SKM-1 (cell line): ENCODE measurements around the gene ZNF778.
"Not testable (repeated sequence)": the region's sequence is repeated elsewhere in the genome, so short reads cannot be mapped to it uniquely, and the experiment has no call there.

Experiments
- DNase-seq: peaks from one replicate; lab custom pipeline; 2025; ENCODE audit not compliant: unreplicated experiment; lab: John Stamatoyannopoulos, UW

Gene ZNF778

DNA sequence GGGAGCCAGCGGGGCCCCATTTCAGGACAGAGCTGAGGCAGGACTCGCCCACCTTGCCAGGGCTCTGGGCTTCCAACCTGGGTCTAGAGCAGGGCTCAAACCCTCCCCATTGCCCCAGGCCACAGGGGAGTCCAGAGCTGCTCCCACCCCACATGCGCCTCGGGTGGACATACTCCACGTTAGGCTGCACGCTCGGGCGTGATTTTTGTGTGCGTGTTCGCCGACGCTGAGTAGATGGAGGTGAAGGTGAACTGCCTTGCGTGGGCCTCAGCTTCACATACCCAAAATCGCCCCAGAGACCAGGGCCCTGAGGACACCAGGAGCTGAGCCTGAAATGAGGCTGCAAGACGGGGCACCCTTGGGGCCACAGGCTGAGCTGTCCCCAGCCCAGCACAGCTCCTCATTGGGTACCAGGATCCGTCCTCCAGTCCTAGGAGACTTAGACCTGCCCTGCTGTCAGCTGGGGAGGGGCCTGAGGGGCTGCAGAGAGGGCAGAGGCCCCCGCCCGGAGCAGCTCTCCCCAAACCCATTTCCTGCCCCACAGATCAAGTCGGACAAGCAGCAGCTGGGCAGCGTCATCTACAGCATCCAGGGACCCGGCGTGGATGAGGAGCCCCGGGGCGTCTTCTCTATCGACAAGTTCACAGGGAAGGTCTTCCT, 37.7 kb upstream of the ZNF778 start:
- DNase-seq: no peak

DNA sequence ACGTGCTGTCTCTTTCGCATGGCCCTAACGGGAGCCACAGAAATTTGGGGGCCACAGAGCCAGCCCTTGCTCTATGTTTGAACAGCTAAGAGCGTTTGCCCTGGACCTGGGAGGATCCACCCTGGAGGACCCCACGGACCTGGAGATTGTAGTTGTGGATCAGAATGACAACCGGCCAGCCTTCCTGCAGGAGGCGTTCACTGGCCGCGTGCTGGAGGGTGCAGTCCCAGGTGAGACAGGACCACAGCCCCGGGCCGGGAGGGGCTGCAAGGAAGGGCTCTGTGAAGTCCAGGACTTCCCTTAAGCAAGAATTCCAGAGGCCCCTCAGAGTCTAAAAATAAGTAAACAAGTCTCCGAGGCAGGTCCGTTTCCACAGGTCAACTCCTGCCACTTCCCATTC, 34.0 kb upstream of the ZNF778 start:
- DNase-seq: no peak

DNA sequence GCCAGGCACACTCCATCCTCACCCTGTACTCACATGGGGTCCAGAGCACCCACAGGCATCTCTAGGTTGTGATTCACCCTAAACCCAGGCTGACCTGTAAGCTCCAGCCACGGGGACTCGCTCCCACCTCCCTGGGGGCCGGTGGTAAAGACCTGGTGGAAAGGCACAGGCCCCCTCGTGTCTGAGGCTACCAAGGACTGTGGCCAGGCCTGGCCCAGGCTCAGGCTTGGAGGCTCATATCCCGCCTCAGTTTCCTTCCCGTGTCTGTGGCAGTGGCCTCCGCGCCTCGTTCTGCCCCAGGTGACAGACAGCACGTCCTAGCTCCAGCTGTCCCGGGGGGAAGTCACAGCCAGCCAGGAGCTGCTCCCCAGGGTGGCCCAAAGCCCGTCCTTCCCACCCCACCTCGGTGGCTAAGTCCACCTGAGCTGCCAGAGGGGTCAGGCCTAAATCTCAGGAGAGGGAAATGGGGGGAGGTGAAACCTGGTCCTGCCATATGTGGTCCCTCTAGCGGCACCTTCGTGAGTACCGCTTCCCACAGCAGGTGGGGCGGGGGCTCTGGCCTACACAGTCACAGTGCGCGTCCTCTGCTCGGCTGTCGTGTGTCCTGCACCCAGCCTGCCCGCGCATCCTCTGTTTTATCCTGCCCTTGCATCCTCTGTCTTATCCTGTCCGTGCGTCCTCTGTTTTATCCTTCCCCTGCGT, 33.4 kb upstream of the ZNF778 start:
- no peak for DNase-seq

DNA sequence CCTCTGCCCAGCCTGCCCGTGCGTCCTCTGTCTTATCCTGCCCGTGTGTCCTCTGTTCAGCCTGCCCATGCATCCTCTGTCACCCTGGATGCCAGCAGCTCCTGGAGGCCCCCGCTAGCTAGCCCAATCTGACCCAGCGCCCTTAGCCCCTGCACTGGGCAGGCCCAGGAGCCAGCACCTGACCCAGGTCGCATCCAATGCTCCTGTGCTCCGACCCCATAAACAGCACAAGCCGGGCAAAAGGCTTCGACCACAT, 32.9 kb upstream of the ZNF778 start:
- DNase-seq: no peak

DNA sequence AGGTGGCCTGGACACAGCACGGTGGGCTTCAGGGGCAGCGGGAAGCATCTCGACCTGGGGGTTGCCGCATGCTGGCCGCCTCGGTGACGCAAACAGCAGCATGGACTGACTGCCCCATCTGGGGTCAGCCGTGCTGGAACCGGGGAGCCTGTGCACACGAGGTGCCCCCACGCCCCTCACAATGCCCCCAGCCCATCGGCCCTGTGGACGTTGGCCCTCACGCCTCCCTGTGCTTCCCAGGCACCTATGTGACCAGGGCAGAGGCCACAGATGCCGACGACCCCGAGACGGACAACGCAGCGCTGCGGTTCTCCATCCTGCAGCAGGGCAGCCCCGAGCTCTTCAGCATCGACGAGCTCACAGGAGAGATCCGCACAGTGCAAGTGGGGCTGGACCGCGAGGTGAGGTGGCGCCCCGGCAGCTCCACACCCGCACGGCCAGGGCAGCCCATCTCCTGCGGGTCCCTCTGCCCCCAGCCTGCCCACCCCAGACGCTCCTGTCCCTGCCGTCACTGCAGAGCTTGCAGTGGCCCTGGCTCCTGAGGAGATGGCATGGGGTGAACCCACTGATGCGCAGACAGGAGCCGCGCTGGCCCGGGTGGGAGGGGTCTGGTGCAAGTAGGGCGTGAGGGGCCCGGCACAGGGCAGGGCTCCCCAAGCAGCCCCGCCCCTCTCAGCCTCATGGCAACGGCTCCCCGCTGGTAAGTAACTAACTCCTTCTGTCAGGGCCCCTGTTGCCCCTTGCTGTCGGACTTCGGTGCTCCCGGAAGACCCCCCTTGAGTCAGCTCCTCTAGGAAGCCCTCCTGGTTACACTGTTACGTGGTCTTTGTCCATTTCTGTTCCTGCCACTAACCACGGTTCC, 32.3 kb upstream of the ZNF778 start:
- no peak for DNase-seq

DNA sequence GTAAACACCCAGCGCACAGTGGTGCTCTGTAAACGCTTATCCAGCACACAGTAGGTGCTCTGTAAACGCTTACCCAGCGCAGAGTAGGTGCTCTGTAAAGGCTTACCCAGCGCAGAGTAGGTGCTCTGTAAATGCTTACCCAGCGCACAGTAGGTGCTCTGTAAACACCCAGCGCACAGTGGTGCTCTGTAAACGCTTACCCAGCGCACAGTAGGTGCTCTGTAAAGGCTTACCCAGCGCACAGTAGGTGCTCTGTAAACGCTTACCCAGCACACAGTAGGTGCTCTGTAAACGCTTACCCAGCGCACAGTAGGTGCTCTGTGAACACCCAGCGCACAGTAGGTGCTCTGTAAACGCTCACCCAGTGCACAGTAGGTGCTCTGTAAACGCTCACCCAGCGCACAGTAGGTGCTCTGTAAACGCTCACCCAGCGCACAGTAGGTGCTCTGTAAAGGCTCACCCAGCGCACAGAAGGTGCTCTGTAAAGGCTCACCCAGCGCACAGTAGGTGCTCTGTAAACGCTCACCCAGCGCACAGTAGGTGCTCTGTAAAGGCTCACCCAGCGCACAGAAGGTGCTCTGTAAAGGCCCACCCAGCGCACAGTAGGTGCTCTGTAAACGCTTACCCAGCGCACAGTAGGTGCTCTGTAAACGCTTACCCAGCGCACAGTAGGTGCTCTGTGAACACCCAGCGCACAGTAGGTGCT, 31.5 kb upstream of the ZNF778 start:
- not testable (repeated sequence) for DNase-seq

DNA sequence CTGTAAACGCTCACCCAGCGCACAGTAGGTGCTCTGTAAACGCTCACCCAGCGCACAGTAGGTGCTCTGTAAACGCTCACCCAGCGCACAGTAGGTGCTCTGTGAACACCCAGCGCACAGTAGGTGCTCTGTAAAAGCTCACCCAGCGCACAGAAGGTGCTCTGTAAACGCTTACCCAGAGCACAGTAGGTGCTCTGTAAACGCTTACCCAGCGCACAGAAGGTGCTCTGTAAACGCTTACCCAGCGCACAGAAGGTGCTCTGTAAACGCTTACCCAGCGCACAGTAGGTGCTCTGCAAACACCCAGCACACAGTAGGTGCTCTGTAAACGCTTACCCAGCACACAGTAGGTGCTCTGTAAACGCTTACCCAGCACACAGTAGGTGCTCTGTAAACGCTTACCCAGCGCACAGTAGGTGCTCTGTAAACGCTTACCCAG, 30.9 kb upstream of the ZNF778 start:
- not testable (repeated sequence) for DNase-seq

DNA sequence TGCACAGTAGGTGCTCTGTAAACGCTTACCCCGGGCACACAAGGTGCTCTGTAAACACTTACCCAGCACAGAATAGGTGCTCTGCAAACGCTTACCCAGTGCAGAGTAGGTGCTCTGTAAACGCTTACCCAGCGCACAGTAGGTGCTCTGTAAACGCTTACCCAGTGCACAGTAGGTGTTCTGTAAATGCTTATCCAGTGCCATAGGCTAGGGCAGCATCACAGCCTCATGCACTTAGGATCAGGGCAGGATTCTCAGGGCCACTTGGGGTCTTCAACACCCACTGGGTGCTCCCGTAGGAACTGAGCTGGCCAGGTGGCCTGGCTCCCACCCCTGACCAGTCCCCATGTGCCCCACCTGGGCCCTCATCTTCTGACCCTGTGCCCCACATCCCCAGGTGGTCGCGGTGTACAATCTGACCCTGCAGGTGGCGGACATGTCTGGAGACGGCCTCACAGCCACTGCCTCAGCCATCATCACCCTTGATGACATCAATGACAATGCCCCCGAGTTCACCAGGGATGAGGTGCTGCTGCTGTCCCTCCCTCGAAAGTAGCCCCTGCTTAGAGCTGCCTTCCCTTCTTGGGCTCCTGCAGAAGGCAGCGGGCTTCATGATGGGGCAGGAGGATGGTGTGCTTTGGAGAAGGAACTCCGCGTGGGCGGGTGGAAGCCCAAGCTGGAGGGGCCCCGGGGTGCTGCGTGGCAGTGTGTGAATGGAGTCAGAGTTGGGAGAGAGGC, 30.3 kb upstream of the ZNF778 start:
- no peak for DNase-seq

DNA sequence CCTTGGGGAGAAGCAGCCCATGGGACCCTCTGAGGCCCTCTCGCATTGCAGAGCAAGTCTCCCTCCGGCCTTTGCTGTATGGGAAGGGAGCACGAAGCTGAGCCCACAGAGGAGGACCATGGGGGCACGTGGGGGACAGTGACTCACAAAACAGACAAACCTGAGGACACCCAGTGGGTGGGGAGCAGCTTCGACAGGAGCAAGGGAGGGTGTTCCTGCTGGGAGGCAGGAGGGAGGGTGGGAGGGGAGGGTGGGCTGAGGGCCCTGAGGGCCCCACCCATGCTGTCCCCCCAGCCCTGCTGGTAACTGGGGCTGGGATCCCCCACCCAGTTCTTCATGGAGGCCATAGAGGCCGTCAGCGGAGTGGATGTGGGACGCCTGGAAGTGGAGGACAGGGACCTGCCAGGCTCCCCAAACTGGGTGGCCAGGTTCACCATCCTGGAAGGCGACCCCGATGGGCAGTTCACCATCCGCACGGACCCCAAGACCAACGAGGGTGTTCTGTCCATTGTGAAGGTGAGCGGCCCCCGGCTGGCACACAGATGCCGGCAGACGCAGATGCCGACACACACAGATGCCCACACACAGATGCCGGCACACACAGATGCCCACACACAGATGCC, 29.6 kb upstream of the ZNF778 start:
- no peak for DNase-seq

DNA sequence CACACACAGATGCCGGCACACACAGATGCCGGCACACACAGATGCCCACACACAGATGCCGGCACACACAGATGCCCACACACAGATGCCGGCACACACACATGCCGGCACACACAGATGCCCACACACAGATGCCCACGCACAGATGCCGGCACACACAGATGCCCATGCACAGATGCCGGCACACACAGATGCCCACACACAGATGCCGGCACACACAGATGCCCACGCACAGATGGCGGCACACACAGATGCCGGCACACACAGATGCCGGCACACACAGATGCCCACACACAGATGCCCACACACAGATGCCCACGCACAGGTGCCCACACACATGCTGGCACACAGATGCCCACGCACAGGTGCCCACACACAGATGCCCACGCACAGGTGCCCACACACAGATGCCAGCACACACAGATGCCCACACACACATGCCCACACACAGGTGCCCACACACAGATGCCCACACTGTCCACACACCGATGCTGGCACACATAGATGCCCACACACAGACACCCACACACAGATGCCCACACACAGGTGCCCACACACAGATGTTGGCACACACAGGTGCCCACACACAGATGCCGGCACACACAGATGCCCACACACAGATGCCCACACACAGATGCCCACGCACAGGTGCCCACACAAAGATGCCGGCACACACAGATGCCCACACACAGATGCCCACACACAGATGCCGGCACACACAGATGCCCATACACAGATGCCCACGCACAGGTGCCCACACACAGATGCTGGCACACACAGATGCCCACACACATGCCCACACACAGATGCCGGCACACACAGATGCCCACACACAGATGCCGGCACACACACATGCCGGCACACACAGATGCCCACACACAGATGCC, 28.8 kb upstream of the ZNF778 start:
- not testable (repeated sequence) for DNase-seq

DNA sequence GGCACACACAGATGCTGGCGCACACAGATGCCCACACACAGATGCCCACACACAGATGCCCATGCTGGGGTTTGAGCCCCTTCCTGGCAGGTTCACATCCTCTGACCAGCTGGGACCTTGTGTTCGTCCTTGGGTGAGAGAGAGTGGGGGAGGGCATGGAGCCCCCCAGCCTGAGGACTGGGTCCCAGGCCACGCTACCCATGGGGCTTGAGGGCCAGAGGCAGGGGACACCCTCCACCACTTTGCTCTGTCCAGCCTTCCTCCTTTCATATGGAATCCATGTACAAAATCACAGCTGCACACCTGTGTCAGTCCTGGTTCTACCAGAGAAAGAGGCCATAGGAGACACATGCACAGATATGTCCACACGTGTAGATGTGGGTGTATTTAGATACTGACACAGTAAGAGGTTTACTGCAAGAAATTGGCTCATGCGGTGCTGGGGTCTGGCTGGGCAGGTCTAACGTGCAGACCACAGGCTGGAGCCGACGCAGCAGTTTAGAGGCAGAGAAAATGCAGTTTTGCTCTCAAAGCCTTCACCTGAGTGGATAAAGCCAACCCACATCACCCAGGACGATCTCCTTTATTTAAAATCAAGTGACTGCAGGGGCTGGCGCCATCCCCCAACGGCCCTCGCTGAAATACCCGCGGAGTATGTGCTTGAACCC, 28.0 kb upstream of the ZNF778 start:
- no peak for DNase-seq

DNA sequence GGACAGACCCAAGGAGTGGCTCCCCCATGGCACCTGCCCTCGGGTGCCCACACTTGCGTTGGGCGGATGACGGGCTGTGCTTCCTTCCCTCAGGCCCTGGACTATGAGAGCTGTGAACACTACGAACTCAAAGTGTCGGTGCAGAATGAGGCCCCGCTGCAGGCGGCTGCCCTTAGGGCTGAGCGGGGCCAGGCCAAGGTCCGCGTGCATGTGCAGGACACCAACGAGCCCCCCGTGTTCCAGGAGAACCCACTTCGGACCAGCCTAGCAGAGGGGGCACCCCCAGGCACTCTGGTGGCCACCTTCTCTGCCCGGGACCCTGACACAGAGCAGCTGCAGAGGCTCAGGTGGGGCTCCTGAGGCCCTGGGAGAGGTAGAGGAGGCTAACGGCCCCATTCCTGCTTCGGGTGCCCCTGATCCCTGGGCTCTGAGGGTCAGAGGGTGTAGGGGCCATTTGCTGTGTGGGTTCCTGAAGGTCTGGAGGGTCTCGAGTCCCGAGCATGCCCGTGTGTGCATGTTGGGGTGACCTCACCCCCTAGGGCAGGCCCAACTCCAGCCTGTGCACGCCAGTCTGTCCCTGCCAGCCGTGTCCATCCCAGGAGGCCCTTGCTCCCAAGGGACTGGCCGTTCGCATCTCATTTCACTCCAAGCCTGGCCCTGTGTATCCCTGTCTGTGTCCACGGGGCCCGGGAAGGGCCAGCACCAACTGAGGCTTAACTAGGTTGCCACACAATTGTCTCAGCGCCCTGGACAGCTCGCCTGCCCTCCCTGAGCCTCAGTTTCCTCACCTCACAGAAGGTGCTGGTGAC, 27.1 kb upstream of the ZNF778 start:
- DNase-seq: no peak

DNA sequence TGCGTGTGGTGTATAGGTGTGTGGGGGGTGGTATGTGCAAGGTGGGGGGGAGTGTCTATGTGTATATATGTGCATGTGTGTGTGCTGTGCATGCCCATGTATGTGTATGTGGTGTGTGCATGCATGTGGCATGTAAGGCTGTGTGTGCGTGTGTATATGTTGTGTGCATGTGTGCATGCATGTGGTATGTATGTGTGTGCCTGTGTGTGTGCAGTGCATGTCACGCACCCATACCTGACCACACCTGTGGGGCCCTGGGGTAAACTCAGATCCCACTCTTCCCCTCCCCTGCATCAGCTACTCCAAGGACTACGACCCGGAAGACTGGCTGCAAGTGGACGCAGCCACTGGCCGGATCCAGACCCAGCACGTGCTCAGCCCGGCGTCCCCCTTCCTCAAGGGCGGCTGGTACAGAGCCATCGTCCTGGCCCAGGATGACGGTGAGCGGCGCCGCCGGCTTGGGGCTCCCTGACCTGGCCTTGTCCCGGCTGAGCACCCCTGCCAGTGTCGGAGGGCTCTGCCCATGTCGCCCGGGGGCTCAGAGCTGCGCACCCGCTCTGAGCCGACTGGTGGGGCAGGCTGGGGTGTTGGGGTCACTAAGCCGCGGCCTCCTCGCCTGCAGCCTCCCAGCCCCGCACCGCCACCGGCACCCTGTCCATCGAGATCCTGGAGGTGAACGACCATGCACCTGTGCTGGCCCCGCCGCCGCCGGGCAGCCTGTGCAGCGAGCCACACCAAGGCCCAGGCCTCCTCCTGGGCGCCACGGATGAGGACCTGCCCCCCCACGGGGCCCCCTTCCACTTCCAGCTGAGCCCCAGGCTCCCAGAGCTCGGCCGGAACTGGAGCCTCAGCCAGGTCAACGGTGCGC, 26.2 kb upstream of the ZNF778 start:
- no peak for DNase-seq

DNA sequence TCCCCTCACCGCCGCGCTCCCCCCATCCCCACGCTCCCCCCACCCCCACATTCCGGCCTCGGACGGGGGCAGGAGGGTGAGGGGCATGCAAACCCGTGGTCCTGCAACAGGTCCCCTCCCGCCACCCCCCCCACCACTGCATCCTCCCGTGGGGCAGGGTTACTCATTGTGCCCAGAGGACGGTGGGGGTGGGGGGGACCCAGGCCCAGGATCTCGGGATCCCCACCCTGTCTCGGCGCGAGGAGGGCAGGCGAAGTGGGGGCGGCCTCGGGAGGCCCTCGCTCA, 25.7 kb upstream of the ZNF778 start:
- DNase-seq: no peak

DNA sequence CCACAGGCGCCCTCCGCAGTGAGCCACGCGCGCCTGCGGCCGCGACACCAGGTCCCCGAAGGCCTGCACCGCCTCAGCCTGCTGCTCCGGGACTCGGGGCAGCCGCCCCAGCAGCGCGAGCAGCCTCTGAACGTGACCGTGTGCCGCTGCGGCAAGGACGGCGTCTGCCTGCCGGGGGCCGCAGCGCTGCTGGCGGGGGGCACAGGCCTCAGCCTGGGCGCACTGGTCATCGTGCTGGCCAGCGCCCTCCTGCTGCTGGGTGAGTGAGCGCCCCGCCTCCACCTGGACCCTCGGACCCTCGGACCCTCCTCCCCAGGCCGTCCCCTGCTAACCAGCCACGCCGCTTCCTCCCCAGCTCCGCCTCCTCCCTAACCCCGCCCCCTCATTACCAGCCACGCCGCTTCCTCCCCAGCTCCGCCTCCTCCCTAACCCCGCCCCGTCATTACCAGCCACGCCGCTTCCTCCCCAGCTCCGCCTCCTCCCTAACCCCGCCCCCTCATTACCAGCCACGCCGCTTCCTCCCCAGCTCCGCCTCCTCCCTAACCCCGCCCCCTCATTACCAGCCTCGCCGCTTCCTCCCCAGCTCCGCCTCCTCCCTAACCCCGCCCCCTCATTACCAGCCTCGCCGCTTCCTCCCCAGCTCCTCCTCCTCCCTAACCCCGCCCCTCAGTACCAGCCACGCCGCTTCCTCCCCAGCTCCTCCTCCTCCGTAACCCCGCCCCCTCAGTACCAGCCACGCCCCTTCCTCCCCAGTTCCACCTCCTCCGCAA, 25.1 kb upstream of the ZNF778 start:
- peak; percentile 36 for DNase-seq

DNA sequence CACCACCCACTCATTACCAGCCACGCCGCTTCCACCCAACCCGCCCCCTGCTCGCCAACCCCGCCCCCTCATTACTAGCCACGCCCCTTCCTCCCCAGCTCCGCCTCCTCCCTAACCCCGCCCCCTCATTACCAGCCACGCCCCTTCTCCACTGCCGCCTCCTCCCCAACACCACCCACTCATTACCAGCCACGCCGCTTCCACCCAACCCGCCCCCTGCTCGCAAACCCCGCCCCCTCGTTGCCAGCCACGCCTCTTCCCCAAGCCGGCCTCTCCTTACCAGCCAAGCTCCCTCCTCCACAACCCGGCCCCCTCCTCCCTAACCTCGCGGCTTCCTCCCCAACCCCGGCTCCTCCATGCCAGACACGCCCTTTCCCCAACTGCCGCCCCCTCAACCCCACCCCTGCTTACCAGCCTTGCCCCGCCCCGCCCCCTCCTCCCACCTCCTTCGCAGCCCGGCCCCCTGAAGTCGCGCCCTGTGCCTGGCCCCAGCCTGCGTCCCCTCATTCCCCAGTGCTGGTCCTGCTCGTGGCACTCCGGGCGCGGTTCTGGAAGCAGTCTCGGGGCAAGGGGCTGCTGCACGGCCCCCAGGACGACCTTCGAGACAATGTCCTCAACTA, 24.4 kb upstream of the ZNF778 start:
- DNase-seq: peak; percentile 64
